WTC11 (cell line): ENCODE results near the gene UPF1.

Source experiments
- ATF3 ChIP-seq: sonication (generic); formaldehyde crosslinking; conservative IDR thresholded peaks from 2 replicates; pipeline ENCODE4 v1.8.1; 2022; ENCODE audit warnings: mild to moderate bottlenecking, missing genetic modification reagents
- E2F4 ChIP-seq: sonication (generic); formaldehyde crosslinking; IDR thresholded peaks from 2 replicates; pipeline ENCODE4 v1.8.1; 2022; ENCODE audit warnings: low read depth, mild to moderate bottlenecking, moderate library complexity, missing genetic modification reagents, borderline replicate concordance
- ETV6 ChIP-seq: sonication (generic); formaldehyde crosslinking; IDR thresholded peaks from 2 replicates; pipeline ENCODE4 v1.8.1; 2022; ENCODE audit warnings: mild to moderate bottlenecking, missing genetic modification reagents
- IRF2 ChIP-seq: sonication (generic); formaldehyde crosslinking; IDR thresholded peaks from 2 replicates; pipeline ENCODE4 v1.8.0; 2022; ENCODE audit warnings: low read depth, missing genetic modification reagents, borderline replicate concordance
- JUN ChIP-seq: sonication (generic); formaldehyde crosslinking; IDR thresholded peaks from 2 replicates; pipeline ENCODE4 v1.8.0; 2023; ENCODE audit warnings: mild to moderate bottlenecking, missing genetic modification reagents
- TEAD4 ChIP-seq: sonication (generic); formaldehyde crosslinking; IDR thresholded peaks from 2 replicates; pipeline ENCODE4 v1.8.0; 2022; ENCODE audit warnings: mild to moderate bottlenecking, missing genetic modification reagents
- ZBTB43 ChIP-seq: sonication (generic); formaldehyde crosslinking; IDR thresholded peaks from 2 replicates; pipeline ENCODE4 v1.8.1; 2023; ENCODE audit warnings: mild to moderate bottlenecking, missing genetic modification reagents
- ZNF232 ChIP-seq: sonication (generic); formaldehyde crosslinking; IDR thresholded peaks from 2 replicates; pipeline ENCODE4 v1.8.0; 2022; ENCODE audit warnings: mild to moderate bottlenecking, missing genetic modification reagents
- TF ChIP-seq, protein P1 (sequence below): fragments of 200-600 bp; IDR thresholded peaks from 2 replicates; pipeline ENCODE4 v1.8.0; 2022; ENCODE audit warnings: antibody characterized with exemption
- TF ChIP-seq, protein P2 (sequence below): sonication (generic); formaldehyde crosslinking; IDR thresholded peaks from 2 replicates; pipeline ENCODE4 v1.8.0; 2022; ENCODE audit warnings: mild to moderate bottlenecking, missing genetic modification reagents

DNA sequence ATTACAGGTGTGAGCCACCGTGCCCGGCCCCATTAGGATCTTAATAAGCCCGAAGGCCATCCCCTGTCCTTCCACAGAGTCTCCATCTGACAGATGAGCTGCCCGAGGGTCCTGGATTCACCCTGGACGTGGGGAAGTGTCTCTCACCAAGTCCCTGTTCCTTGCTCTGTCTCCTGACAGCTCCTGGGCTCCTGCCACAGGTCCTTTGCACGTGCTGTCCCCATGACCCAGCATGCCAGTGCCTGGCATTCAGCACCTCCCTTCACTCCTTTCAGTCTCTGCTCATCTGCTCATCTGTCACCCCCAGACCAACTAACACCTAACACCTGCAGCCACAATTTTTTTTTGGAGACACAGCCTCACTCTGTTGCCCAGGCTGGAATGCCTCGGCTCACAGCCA lies 49.7 kb downstream of the UPF1 start:
- TF ChIP-seq, protein P1, sequence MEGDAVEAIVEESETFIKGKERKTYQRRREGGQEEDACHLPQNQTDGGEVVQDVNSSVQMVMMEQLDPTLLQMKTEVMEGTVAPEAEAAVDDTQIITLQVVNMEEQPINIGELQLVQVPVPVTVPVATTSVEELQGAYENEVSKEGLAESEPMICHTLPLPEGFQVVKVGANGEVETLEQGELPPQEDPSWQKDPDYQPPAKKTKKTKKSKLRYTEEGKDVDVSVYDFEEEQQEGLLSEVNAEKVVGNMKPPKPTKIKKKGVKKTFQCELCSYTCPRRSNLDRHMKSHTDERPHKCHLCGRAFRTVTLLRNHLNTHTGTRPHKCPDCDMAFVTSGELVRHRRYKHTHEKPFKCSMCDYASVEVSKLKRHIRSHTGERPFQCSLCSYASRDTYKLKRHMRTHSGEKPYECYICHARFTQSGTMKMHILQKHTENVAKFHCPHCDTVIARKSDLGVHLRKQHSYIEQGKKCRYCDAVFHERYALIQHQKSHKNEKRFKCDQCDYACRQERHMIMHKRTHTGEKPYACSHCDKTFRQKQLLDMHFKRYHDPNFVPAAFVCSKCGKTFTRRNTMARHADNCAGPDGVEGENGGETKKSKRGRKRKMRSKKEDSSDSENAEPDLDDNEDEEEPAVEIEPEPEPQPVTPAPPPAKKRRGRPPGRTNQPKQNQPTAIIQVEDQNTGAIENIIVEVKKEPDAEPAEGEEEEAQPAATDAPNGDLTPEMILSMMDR = no peak
- TF ChIP-seq ATF3 (CRISPR knock-in tag) (no peak), TEAD4 (CRISPR knock-in tag) (no peak), ZNF232 (no peak), ZBTB43 (no peak), E2F4 (no peak), JUN (CRISPR knock-in tag) (no peak), ETV6 (CRISPR knock-in tag) (no peak), IRF2 (CRISPR knock-in tag) (no peak)
- TF ChIP-seq, protein P2, sequence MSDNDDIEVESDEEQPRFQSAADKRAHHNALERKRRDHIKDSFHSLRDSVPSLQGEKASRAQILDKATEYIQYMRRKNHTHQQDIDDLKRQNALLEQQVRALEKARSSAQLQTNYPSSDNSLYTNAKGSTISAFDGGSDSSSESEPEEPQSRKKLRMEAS (CRISPR knock-in tag) = no peak
